HEK293T (cell line): Measurements from ENCODE around the gene DIDO1.

Source experiments
- BHLHE40 ChIP-seq: fragments of 450-650 bp; IDR thresholded peaks from 2 replicates; pipeline ENCODE4 v1.6.1; 2016; ENCODE audit warnings: mild to moderate bottlenecking, moderate library complexity, borderline replicate concordance
- ELF4 ChIP-seq: fragments of 450-650 bp; IDR thresholded peaks from 2 replicates; pipeline ENCODE4 v1.6.1; 2017; ENCODE audit warnings: antibody characterized with exemption
- FOXA1 ChIP-seq: fragments of 450-650 bp; IDR thresholded peaks from 2 replicates; pipeline ENCODE4 v1.6.1; 2016; ENCODE audit warnings: mild to moderate bottlenecking
- FOXK2 ChIP-seq: fragments of 450-650 bp; IDR thresholded peaks from 2 replicates; pipeline ENCODE4 v1.6.1; 2016; ENCODE audit warnings: mild to moderate bottlenecking
- HDGF ChIP-seq: fragments of 450-650 bp; IDR thresholded peaks from 2 replicates; pipeline ENCODE4 v1.6.1; 2017; ENCODE audit warnings: antibody characterized with exemption, borderline replicate concordance
- L3MBTL2 ChIP-seq: fragments of 450-650 bp; conservative IDR thresholded peaks from 2 replicates; pipeline ENCODE4 v1.6.1; 2016; ENCODE audit warnings: mild to moderate bottlenecking
- NFRKB ChIP-seq: fragments of 450-650 bp; IDR thresholded peaks from 2 replicates; pipeline ENCODE4 v1.6.1; 2016; ENCODE audit warnings: mild to moderate bottlenecking, moderate library complexity
- PKNOX1 ChIP-seq: fragments of 450-650 bp; IDR thresholded peaks from 2 replicates; pipeline ENCODE4 v1.6.1; 2016
- SP1 ChIP-seq: fragments of 450-650 bp; IDR thresholded peaks from 2 replicates; pipeline ENCODE4 v1.6.1; 2017
- SUZ12 ChIP-seq: fragments of 450-650 bp; IDR thresholded peaks from 2 replicates; pipeline ENCODE4 v1.6.1; 2016; ENCODE audit warnings: mild to moderate bottlenecking
- TARDBP ChIP-seq: fragments of 450-650 bp; IDR thresholded peaks from 2 replicates; pipeline ENCODE4 v1.6.1; 2016
- ZNF384 ChIP-seq: fragments of 450-650 bp; IDR thresholded peaks from 2 replicates; pipeline ENCODE4 v1.6.1; 2016

- no peak for TF ChIP-seq PKNOX1
- TF ChIP-seq SP1 = no peak
- no peak for TF ChIP-seq FOXA1
- TF ChIP-seq FOXK2 = no peak
- no peak for TF ChIP-seq BHLHE40
- no peak for TF ChIP-seq HDGF
- no peak for TF ChIP-seq ZNF384
- no peak for TF ChIP-seq L3MBTL2
- no peak for TF ChIP-seq TARDBP
- TF ChIP-seq ELF4 = no peak
- no peak for TF ChIP-seq SUZ12
- no peak for TF ChIP-seq NFRKB
Measured at GRCh38 chr20:62858058-62858830, 68.1 kb downstream of the DIDO1 start.
